IPS-11a (cell line): Measurements from ENCODE around the gene C2orf78.

ENCODE experiments used
- H3K4me3 ChIP-seq: one replicate; pipeline ENCODE4 v1.5.1; 2013; ENCODE audit warnings: low read depth, low read length, control low read depth

C2orf78 gene

GRCh38 chr2:73837847-73838585 lies 54.0 kb downstream of the C2orf78 start:
- no peak overlapping the region for H3K4me3 ChIP-seq

GRCh38 chr2:73838889-73839534 lies 55.0 kb downstream of the C2orf78 start:
- no peak overlapping the region for H3K4me3 ChIP-seq

GRCh38 chr2:73839653-73840411 lies 55.8 kb downstream of the C2orf78 start:
- H3K4me3 ChIP-seq = no peak overlapping the region

- no peak overlapping the region for H3K4me3 ChIP-seq
Observed at GRCh38 chr2:73841912-73842738, 58.1 kb downstream of the C2orf78 start.

GRCh38 chr2:73842739-73843019 lies 58.7 kb downstream of the C2orf78 start:
- no peak overlapping the region for H3K4me3 ChIP-seq

- no peak overlapping the region for H3K4me3 ChIP-seq
Observed at GRCh38 chr2:73844087-73844486, 60.1 kb downstream of the C2orf78 start.

- no peak overlapping the region for H3K4me3 ChIP-seq
Observed at GRCh38 chr2:73850009-73850408, 66.0 kb downstream of the C2orf78 start.

GRCh38 chr2:73851274-73851673 lies 67.3 kb downstream of the C2orf78 start:
- H3K4me3 ChIP-seq = no peak overlapping the region

- no peak overlapping the region for H3K4me3 ChIP-seq
Observed at GRCh38 chr2:73852020-73852419, 68.0 kb downstream of the C2orf78 start.

- H3K4me3 ChIP-seq = no peak overlapping the region
Observed at GRCh38 chr2:73855526-73855925, 71.5 kb downstream of the C2orf78 start.

- H3K4me3 ChIP-seq = no peak overlapping the region
Observed at GRCh38 chr2:73856214-73856613, 72.2 kb downstream of the C2orf78 start.

- no peak overlapping the region for H3K4me3 ChIP-seq
Observed at GRCh38 chr2:73859721-73860586, 76.0 kb downstream of the C2orf78 start.

GRCh38 chr2:73862987-73863386 lies 79.0 kb downstream of the C2orf78 start:
- no peak overlapping the region for H3K4me3 ChIP-seq
